Fibroblast of mammary gland (primary cell): ENCODE results near the gene IGSF23.

Experiments
- DNase-seq: peaks from one replicate; pipeline ENCODE4 v3.0.0-alpha.2; 2010; ENCODE audit warnings: low read depth
- H3K4me3 ChIP-seq: 2 replicates; pipeline ENCODE4 v1.5.1; 2011; ENCODE audit warnings: low read depth, mild to moderate bottlenecking, low read length, moderate library complexity; ENCODE audit not compliant: control insufficient read depth
- TF ChIP-seq, protein P1 (sequence below): conservative IDR thresholded peaks from 2 replicates; pipeline ENCODE4 v1.5.1; 2011; ENCODE audit warnings: low read depth, low read length, inconsistent platforms; ENCODE audit not compliant: control insufficient read depth, insufficient read depth

Gene IGSF23

DNA sequence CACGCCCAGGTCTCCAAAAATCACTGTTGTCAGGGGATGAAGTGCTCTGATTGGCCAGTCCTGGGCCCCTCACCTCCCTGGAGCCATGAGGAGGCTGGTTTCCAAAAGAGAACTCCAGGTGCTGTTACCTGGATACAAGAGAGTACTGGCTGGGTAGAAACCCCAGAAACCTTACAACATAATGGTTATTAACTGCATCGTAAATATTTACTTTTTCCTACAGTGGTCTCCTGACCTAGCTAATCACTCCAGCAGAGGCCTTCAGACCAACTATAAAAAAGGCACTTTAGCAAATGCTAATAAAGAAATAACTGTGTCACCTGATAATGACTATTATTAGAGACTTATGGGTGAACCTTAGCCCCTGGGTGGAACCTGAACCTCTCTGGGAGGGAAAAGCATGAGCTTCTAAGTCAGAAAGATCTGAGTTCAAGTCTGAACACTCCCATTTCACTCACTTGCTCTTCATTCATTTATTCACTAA, 1.5 kb upstream of the IGSF23 start:
- H3K4me3 ChIP-seq, result no peak overlapping the region
- no peak for DNase-seq
- TF ChIP-seq, protein P1, sequence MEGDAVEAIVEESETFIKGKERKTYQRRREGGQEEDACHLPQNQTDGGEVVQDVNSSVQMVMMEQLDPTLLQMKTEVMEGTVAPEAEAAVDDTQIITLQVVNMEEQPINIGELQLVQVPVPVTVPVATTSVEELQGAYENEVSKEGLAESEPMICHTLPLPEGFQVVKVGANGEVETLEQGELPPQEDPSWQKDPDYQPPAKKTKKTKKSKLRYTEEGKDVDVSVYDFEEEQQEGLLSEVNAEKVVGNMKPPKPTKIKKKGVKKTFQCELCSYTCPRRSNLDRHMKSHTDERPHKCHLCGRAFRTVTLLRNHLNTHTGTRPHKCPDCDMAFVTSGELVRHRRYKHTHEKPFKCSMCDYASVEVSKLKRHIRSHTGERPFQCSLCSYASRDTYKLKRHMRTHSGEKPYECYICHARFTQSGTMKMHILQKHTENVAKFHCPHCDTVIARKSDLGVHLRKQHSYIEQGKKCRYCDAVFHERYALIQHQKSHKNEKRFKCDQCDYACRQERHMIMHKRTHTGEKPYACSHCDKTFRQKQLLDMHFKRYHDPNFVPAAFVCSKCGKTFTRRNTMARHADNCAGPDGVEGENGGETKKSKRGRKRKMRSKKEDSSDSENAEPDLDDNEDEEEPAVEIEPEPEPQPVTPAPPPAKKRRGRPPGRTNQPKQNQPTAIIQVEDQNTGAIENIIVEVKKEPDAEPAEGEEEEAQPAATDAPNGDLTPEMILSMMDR, result no peak

GRCh38 chr19:44614313-44614712, 950 bp downstream of the IGSF23 start:
- no peak for DNase-seq
- no peak overlapping the region for H3K4me3 ChIP-seq
- TF ChIP-seq, protein P1, result no peak

- no peak for DNase-seq
- H3K4me3 ChIP-seq, result no peak overlapping the region
- TF ChIP-seq, protein P1, result no peak
These were observed 2.5 kb downstream of the IGSF23 start for GRCh38 chr19:44615863-44616247.

- no peak overlapping the region for H3K4me3 ChIP-seq
- TF ChIP-seq, protein P1, result no peak
- DNase-seq, result no peak
These were observed 3.9 kb downstream of the IGSF23 start for GRCh38 chr19:44617110-44617880.

GRCh38 chr19:44618640-44619357, 5.4 kb downstream of the IGSF23 start:
- no peak overlapping the region for H3K4me3 ChIP-seq
- no peak for DNase-seq
- TF ChIP-seq, protein P1, result no peak

- DNase-seq, result peak; percentile 41
These were observed 7.3 kb downstream of the IGSF23 start for GRCh38 chr19:44620667-44621066.

More at GRCh38 chr19:44620667-44621066, 7.3 kb downstream of the IGSF23 start:
- H3K4me3 ChIP-seq, result no peak overlapping the region
- TF ChIP-seq, protein P1, result no peak
